Neural cell (in vitro differentiated cells): ENCODE results near the gene IL24. TPM values are rescaled to one million over a fixed set of nuclear protein-coding genes. Genes with fewer than 3 reads are reported as not detected.

Experiments
- H2AFZ ChIP-seq: fragments of 200-600, 300-800 bp; sonication (generic), shearing (Covaris generic); 2 replicates; pipeline ENCODE4 v1.6.0; 2014; ENCODE audit warnings: low read depth, mild to moderate bottlenecking, antibody characterized with exemption, low read length, moderate library complexity
- H3F3A ChIP-seq: fragments of 200-600 bp; shearing (Covaris generic); 2 replicates; pipeline ENCODE4 v1.6.1; 2016; ENCODE audit warnings: mild to moderate bottlenecking, moderate library complexity, mixed read lengths, antibody characterized with exemption, low read length; ENCODE audit not compliant: insufficient read depth, poor library complexity, severe bottlenecking
- H3K27ac ChIP-seq: fragments of 200-600, 300-800 bp; sonication (generic), shearing (Covaris generic); 2 replicates; pipeline ENCODE4 v1.5.1; 2014; ENCODE audit warnings: mild to moderate bottlenecking, low read length, moderate library complexity
- H3K27me3 ChIP-seq: fragments of 300-800, 200-600 bp; sonication (generic), shearing (Covaris generic); 2 replicates; pipeline ENCODE4 v1.6.0; 2014; ENCODE audit warnings: mild to moderate bottlenecking, low read depth, low read length, moderate library complexity; ENCODE audit not compliant: insufficient read depth
- H3K36me3 ChIP-seq: fragments of 300-800, 200-600 bp; sonication (generic), shearing (Covaris generic); 2 replicates; pipeline ENCODE4 v1.5.1; 2014; ENCODE audit warnings: mild to moderate bottlenecking, antibody characterized with exemption, low read length, moderate library complexity; ENCODE audit not compliant: insufficient read depth
- H3K4me2 ChIP-seq: fragments of 300-800, 200-600 bp; sonication (generic), shearing (Covaris generic); 2 replicates; pipeline ENCODE4 v1.6.0; 2014; ENCODE audit warnings: mild to moderate bottlenecking, low read length
- H3K4me3 ChIP-seq: fragments of 300-800, 200-600 bp; sonication (generic), shearing (Covaris generic); 2 replicates; pipeline ENCODE4 v1.5.1; 2014; ENCODE audit warnings: mild to moderate bottlenecking, low read length, moderate library complexity
- H3K79me2 ChIP-seq: fragments of 200-600 bp; shearing (Covaris generic); replicated peaks from 2 replicates; pipeline ENCODE4 v1.6.0; 2014; ENCODE audit warnings: mild to moderate bottlenecking, low read length, moderate library complexity; ENCODE audit not compliant: insufficient read depth
- H3K9ac ChIP-seq: fragments of 300-800, 200-600 bp; sonication (generic), shearing (Covaris generic); 2 replicates; pipeline ENCODE4 v1.6.1; 2016; ENCODE audit warnings: mild to moderate bottlenecking, low read length, mixed read lengths
- H3K9me2 ChIP-seq: fragments of 200-600 bp; shearing (Covaris generic); 2 replicates; pipeline ENCODE4 v1.6.1; 2016; ENCODE audit warnings: mild to moderate bottlenecking, low read length, mixed read lengths; ENCODE audit not compliant: insufficient read depth
- H3K9me3 ChIP-seq: fragments of 200-600, 300-800 bp; sonication (generic), shearing (Covaris generic); 2 replicates; pipeline ENCODE4 v1.6.1; 2016; ENCODE audit warnings: mild to moderate bottlenecking, mixed run types, low read length, moderate library complexity, mixed read lengths
- H4K20me1 ChIP-seq: fragments of 200-600 bp; shearing (Covaris generic); 2 replicates; pipeline ENCODE4 v1.6.1; 2016; ENCODE audit warnings: mild to moderate bottlenecking, mixed run types; ENCODE audit not compliant: insufficient read depth
- CTCF ChIP-seq: fragments of 450-650 bp; IDR thresholded peaks from 2 replicates; pipeline ENCODE4 v1.5.1; 2014; ENCODE audit warnings: antibody characterized with exemption, mild to moderate bottlenecking, moderate library complexity; ENCODE audit not compliant: poor library complexity, severe bottlenecking
- EP300 ChIP-seq: fragments of 450-650 bp; conservative IDR thresholded peaks from 2 replicates; pipeline ENCODE4 v1.6.1; 2014; ENCODE audit warnings: antibody characterized with exemption, mild to moderate bottlenecking, moderate library complexity; ENCODE audit not compliant: poor library complexity, severe bottlenecking
- EZH2 ChIP-seq: fragments of 200-600, 300-800 bp; shearing (Covaris generic), sonication (generic); IDR thresholded peaks from 2 replicates; pipeline ENCODE4 v1.6.1; 2014; ENCODE audit warnings: antibody characterized with exemption, low read length, borderline replicate concordance, mild to moderate bottlenecking; ENCODE audit not compliant: insufficient read depth, poor library complexity, severe bottlenecking
- MXI1 ChIP-seq: fragments of 450-650 bp; conservative IDR thresholded peaks from 2 replicates; pipeline ENCODE4 v1.6.1; 2014; ENCODE audit warnings: antibody characterized with exemption, mild to moderate bottlenecking; ENCODE audit not compliant: poor library complexity, severe bottlenecking
- POLR2AphosphoS5 ChIP-seq: IDR thresholded peaks from 2 replicates; pipeline ENCODE4 v1.6.1; 2012
- RAD21 ChIP-seq: fragments of 450-650 bp; conservative IDR thresholded peaks from 2 replicates; pipeline ENCODE4 v1.6.1; 2014; ENCODE audit warnings: antibody characterized with exemption, mild to moderate bottlenecking, moderate library complexity
- REST ChIP-seq: IDR thresholded peaks from 2 replicates; pipeline ENCODE4 v1.6.1; 2012; ENCODE audit warnings: borderline replicate concordance
- SMC3 ChIP-seq: fragments of 450-650 bp; conservative IDR thresholded peaks from 2 replicates; pipeline ENCODE4 v1.6.1; 2014; ENCODE audit warnings: antibody characterized with exemption, mild to moderate bottlenecking, moderate library complexity; ENCODE audit not compliant: poor library complexity
- TAF1 ChIP-seq: IDR thresholded peaks from 2 replicates; pipeline ENCODE4 v1.6.1; 2012; ENCODE audit warnings: low read depth
- polyA plus RNA-seq: library from polyadenylated mRNA; depleted of rRNA; stranded (reverse); fragments of >200 nt; gene quantifications from 2 replicates; pipeline ENCODE4 v1.2.3, GENCODE V29; 2014

IL24 gene
- polyA plus RNA-seq, 1 donor from 2014 or later: not detected

DNA sequence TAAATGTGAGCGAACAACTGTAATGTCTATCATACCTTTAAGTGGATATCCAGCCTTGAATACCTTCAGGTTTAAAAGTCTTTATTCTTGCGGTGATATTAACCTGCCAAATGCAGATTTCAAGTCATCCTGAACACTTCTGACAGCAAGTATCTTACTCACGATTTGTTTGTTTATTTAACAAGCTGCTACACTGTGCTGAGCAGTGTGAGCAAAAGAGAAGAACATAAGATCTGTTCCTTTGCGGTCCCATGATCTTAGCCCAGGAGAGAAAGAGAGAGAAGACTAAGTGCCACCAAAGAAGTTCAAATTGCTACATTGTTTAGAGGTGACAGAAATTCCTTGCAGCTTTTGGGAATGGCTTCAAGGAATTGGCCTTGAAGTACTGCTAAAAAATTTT lies 9.5 kb upstream of the IL24 start:
- H3K27ac ChIP-seq: no peak overlapping the region
- H3K27me3 ChIP-seq: no peaks in the 10 kb centered on the region
- no peaks in the 10 kb centered on the region for H3K36me3 ChIP-seq
- no peaks in the 10 kb centered on the region for H3K79me2 ChIP-seq
- no peaks in the 10 kb centered on the region for H4K20me1 ChIP-seq
- H3F3A ChIP-seq: no peaks in the 10 kb centered on the region
- no peaks in the 10 kb centered on the region for H3K9me3 ChIP-seq
- no peak overlapping the region for H3K4me2 ChIP-seq
- H3K4me3 ChIP-seq: no peak overlapping the region
- H2AFZ ChIP-seq: no peak overlapping the region
- H3K9me2 ChIP-seq: no peaks in the 10 kb centered on the region
- H3K9ac ChIP-seq: no peak overlapping the region
- TF ChIP-seq CTCF (no peak), MXI1 (no peak), REST (no peak), SMC3 (no peak), EZH2 (no peak), EP300 (no peak), RAD21 (no peak), TAF1 (no peak), POLR2AphosphoS5 (no peak)

- H3K9me3 ChIP-seq: no peaks in the 10 kb centered on the region
- H3K9me2 ChIP-seq: no peaks in the 10 kb centered on the region
- TF ChIP-seq REST (no peak), CTCF (no peak), SMC3 (no peak), EZH2 (no peak), TAF1 (no peak), RAD21 (no peak), MXI1 (no peak), EP300 (no peak), POLR2AphosphoS5 (no peak)
- H2AFZ ChIP-seq: no peak overlapping the region
- no peaks in the 10 kb centered on the region for H3F3A ChIP-seq
- no peak overlapping the region for H3K27ac ChIP-seq
- H3K79me2 ChIP-seq: no peaks in the 10 kb centered on the region
- no peak overlapping the region for H3K4me2 ChIP-seq
- no peak overlapping the region for H3K9ac ChIP-seq
- no peaks in the 10 kb centered on the region for H3K36me3 ChIP-seq
- no peak overlapping the region for H3K4me3 ChIP-seq
- H3K27me3 ChIP-seq: no peaks in the 10 kb centered on the region
- H4K20me1 ChIP-seq: no peaks in the 10 kb centered on the region
These were observed 6.8 kb upstream of the IL24 start for GRCh38 chr1:206890125-206891060.
